Activated T-helper 2 cell treated with anti-CD3 and anti-CD28 coated beads, Interferon-gamma antibody, Interleukin-2, Interleukin-4, amounts not matched to agents 10 μg/mL and 5 μg/mL and 100 μg/mL, durations not matched to agents 14 hours and 24 hours and 36 hours (primary cell): ENCODE data around the gene SRRT. TPM values are rescaled to one million over a fixed set of nuclear protein-coding genes. Genes with fewer than 3 reads are reported as not detected.
"Not testable (repeated sequence)": the region's sequence is repeated elsewhere in the genome, so short reads cannot be mapped to it uniquely, and the experiment has no call there.

ENCODE experiments used
- DNase-seq: peaks from one replicate; pipeline ENCODE4 v3.0.0; 2021; ENCODE audit warnings: low spot score
- H3K27ac Mint-ChIP-seq: one replicate; pipeline ENCODE4 v1.8.0; 2021; ENCODE audit warnings: mixed read lengths
- H3K27me3 Mint-ChIP-seq: one replicate; pipeline ENCODE4 v1.8.0; 2021; ENCODE audit warnings: low read depth, mixed read lengths
- H3K36me3 Mint-ChIP-seq: one replicate; pipeline ENCODE4 v1.8.0; 2021; ENCODE audit warnings: low read depth, mixed read lengths
- H3K4me1 Mint-ChIP-seq: one replicate; pipeline ENCODE4 v1.8.0; 2021; ENCODE audit warnings: low read depth, mixed read lengths
- H3K4me3 Mint-ChIP-seq: one replicate; pipeline ENCODE4 v1.8.0; 2021; ENCODE audit warnings: low read depth, mild to moderate bottlenecking, moderate library complexity, mixed read lengths
- H3K9me3 Mint-ChIP-seq: one replicate; pipeline ENCODE4 v1.8.0; 2021; ENCODE audit warnings: mixed read lengths
- intact Hi-C: fragments of 100-400 bp; cut with micrococcal nuclease; formaldehyde crosslinking; loops from one replicate; pipeline ENCODE4 v1.15.1; 2023
- total RNA-seq: library from RNA; stranded (reverse); gene quantifications from 2 replicates; pipeline ENCODE4 v1.2.3, GENCODE V29; 2022

SRRT gene
- total RNA-seq, 1 donor from 2014 or later = 290 TPM

DNA sequence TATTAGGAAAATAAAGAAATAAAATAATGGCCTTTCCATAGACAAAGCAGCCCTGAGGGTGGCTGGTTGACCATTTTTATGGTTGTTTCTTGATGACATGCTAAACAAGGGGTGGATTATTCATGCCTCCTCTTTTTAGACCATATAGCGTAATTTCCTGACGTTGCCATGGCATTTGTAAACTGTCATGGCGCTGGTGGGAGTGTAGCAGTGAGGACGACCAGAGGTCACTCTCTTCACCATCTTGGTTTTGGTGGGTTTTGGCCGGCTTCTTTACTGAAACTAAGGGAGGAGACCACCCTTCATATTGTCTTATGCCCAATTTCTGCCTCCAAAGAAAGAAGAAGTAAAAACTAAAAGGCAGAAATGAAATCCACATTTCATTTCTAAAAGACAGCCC is 44.4 kb downstream of the SRRT start:
- H3K9me3 Mint-ChIP-seq, H3K27me3 Mint-ChIP-seq, intact Hi-C loops: not testable (repeated sequence)

DNA sequence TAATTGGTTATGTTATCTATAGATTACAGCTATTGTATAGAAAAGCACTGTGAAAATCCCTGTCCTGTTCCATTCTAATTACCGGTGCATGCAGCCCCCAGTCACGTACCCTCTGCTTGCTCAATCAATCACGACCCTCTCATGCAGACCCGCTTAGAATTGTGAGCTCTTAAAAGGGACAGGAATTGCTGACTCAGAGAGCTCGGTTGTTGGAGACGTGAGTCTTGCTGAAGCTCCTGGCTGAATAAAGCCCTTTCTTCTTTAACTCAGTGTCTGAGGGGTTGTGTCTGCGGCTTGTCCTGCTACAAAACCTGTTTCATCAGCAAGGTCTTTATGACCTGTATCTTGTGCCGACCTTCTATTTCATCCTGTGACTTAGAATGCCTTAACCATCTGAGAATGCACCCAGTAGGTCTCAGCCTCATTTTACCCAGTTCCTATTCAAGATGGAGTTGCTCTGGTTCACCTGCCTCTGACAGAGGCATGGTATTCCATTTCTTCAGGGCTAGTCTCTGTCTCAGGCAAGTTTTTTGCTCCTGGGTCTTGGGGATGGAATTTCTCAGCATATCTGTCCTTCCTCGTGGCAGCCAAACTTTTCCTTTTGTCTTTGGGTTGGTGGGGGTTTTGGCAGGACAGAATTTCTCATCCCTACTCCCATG is 45.0 kb downstream of the SRRT start:
- DNase-seq, H3K27me3 Mint-ChIP-seq, H3K36me3 Mint-ChIP-seq, intact Hi-C loops, H3K4me1 Mint-ChIP-seq, H3K27ac Mint-ChIP-seq, H3K4me3 Mint-ChIP-seq, H3K9me3 Mint-ChIP-seq: not testable (repeated sequence)

More for the DNA sequence above, 44.4 kb downstream of the SRRT start:
- not testable (repeated sequence) for H3K27ac Mint-ChIP-seq, H3K36me3 Mint-ChIP-seq, DNase-seq, H3K4me1 Mint-ChIP-seq, H3K4me3 Mint-ChIP-seq

DNA sequence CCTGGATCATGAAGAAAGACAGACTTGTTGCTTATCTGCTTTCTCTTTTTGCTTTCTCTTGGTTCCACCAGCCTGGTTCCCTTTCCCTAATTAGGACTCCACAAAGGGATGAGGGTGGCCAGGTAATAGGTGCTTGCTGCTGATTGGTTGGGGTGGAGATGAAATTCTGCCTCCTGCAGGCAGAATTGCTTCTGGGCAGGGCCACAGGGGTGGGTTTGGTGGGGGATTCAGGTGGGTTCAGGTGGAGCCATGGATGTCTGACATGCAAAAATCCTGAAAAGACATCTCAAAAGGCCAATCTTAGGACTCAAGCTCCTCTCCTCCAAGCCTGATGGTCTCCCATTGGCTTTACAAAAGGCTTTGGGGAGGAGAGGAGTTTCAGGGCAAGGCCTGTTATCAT is 46.1 kb downstream of the SRRT start:
- H3K36me3 Mint-ChIP-seq = no peaks in the 10 kb centered on the region
- H3K4me3 Mint-ChIP-seq = no peak overlapping the region
- DNase-seq = no peak
- H3K4me1 Mint-ChIP-seq = no peaks in the 10 kb centered on the region
- no peaks in the 10 kb centered on the region for H3K9me3 Mint-ChIP-seq
- no peak overlapping the region for H3K27ac Mint-ChIP-seq
- H3K27me3 Mint-ChIP-seq = peaks cover 5% of the 10 kb centered on the region
- intact Hi-C loops = no loop called here

DNA sequence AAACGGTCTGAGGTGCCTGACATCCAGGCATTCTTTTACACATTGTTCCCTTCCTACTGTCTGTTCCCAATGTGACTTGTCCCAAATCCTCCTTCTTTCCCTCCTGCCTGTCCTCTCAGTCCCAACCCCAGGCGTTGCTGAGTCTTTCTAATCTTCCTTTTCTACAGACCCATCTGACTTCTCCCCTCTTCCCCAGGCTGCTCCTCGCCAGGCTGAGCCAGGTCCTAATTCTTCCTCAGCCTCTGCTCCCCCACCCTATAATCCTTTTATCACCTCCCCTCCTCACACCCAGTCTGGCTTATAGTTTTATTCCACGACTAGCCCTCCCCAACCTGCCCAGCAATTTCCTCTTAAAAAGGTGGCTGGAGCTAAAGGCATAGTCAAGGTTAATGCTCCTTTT is 48.7 kb downstream of the SRRT start:
- intact Hi-C loops, H3K4me1 Mint-ChIP-seq, DNase-seq, H3K36me3 Mint-ChIP-seq, H3K9me3 Mint-ChIP-seq, H3K4me3 Mint-ChIP-seq, H3K27ac Mint-ChIP-seq, H3K27me3 Mint-ChIP-seq: not testable (repeated sequence)

DNA sequence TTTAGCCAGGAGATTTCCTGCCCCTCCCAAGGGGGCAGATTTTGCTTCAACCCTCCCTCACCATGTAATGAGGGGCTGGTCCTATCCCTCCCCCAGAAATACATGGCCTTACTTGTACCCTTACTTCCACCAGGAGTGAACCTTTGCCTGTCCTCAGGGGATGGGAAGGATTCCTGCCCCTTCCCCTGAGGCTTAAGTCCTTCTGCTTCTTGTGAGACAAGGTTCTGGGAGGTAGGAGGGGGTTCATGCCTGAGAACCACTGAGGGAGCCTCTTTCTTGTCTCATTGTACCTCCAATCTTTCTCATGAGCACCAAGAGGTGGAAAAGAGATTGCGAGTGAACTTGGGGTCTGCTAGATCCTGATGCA is 54.9 kb downstream of the SRRT start:
- Mint-ChIP-seq H3K9me3 (no peaks in the 10 kb centered on the region), H3K36me3 (no peaks in the 10 kb centered on the region), H3K4me1 (no peaks in the 10 kb centered on the region), H3K27ac (no peak overlapping the region), H3K4me3 (no peak overlapping the region), H3K27me3 (peaks cover 2% of the 10 kb centered on the region)
- intact Hi-C loops = no loop called here
- DNase-seq = no peak

DNA sequence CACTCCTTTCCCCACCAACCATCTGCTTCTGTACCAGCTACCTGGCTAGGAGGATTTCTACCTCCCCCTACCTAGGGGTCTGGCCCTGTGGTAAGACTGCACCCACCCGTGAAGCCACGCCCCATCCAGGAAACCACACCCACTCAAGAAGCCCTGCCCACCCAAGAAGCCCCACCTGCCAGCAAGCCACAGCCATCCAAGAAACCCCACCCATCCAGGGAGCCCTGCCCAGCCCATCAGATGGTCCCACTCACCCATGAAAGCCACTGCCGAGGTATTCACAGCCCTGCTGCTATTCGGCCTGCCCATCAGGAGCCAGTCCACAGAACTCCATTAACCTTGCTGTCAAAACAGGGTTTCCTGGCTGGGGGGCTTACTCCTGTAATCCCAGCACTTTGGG is 58.8 kb downstream of the SRRT start:
- H3K27ac Mint-ChIP-seq = no peak overlapping the region
- peaks cover 2% of the 10 kb centered on the region for H3K27me3 Mint-ChIP-seq
- DNase-seq = no peak
- no peaks in the 10 kb centered on the region for H3K4me1 Mint-ChIP-seq
- no peak overlapping the region for H3K4me3 Mint-ChIP-seq
- no peaks in the 10 kb centered on the region for H3K36me3 Mint-ChIP-seq
- H3K9me3 Mint-ChIP-seq = no peaks in the 10 kb centered on the region
- intact Hi-C loops = no loop called here

DNA sequence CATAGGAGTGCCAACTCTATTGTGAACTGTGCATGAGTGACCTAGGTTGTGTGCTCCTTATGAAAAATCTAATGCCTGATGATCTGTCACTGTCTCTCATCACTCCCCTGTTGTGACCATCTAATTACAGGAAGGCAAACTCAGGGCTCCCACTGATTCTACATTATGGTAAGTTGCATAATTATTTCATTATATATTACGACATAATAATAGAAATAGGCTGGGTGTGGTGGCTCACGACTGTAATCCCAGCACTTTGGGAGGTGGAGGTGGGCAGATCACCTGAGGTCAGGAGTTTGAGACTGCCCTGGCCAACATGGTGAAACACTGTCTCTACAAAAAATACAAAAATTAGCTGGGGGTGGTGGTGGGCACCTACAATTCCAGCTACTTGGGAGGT is 60.5 kb downstream of the SRRT start:
- H3K27me3 Mint-ChIP-seq, H3K36me3 Mint-ChIP-seq, H3K4me3 Mint-ChIP-seq, intact Hi-C loops, H3K27ac Mint-ChIP-seq, DNase-seq, H3K4me1 Mint-ChIP-seq, H3K9me3 Mint-ChIP-seq: not testable (repeated sequence)

DNA sequence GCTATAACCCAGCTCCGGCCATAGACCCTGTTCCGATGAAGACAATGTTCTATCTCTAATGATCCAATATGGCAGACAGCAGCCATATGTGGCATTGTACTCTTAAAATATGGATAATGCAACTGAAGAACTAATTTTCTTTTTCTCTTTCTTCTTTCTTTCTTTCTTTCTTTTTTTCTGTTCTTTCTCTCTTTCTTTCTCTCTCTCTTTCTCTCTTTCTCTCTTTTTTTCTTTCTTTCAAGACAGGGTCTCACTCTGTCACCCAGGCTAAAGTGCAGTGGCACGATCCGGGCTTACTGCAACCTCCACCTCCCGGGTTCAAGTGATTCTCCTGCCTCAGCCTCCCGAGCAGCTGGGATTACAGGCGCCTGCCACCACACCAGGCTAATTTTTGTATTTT is 61.3 kb downstream of the SRRT start:
- H3K9me3 Mint-ChIP-seq, H3K4me1 Mint-ChIP-seq, H3K4me3 Mint-ChIP-seq, intact Hi-C loops, H3K36me3 Mint-ChIP-seq, DNase-seq, H3K27me3 Mint-ChIP-seq, H3K27ac Mint-ChIP-seq: not testable (repeated sequence)

Other genes starting within 250 kb of the SRRT start
- 16.7 and 19.7 TPM in 2 replicates for gene TFR2, start 233.6 kb upstream of the SRRT start, total RNA-seq
- gene ACTL6B, start 218.7 kb upstream of the SRRT start, total RNA-seq = not detected in 2 replicates
- 221 and 224 TPM in 2 replicates for gene GNB2, start 201.4 kb upstream of the SRRT start, total RNA-seq
- 51.0 and 53.9 TPM in 2 replicates for gene GIGYF1, start 180.9 kb upstream of the SRRT start, total RNA-seq
- 67.6 and 68.7 TPM in 2 replicates for gene POP7, start 169.0 kb upstream of the SRRT start, total RNA-seq
- 0.14 TPM in 1 of 2 replicates, not detected in the other for gene EPO, start 154.6 kb upstream of the SRRT start, total RNA-seq
- gene ZAN, start 141.5 kb upstream of the SRRT start, total RNA-seq = not detected in 2 replicates
- 2.1 and 2.4 TPM in 2 replicates for gene EPHB4, start 47.6 kb upstream of the SRRT start, total RNA-seq
- gene SLC12A9, start 22.4 kb upstream of the SRRT start, total RNA-seq = 27.3 and 31.6 TPM in 2 replicates
- 38.5 and 38.7 TPM in 2 replicates for gene TRIP6, start 7.7 kb upstream of the SRRT start, total RNA-seq
- gene UFSP1, start 14.6 kb downstream of the SRRT start, total RNA-seq = 3.8 and 5.0 TPM in 2 replicates
- 0.09 and 0.21 TPM in 2 replicates for gene ACHE, start 20.8 kb downstream of the SRRT start, total RNA-seq
- 0.11 TPM in 1 of 2 replicates, not detected in the other for gene MUC3A, start 74.4 kb downstream of the SRRT start, total RNA-seq
- 0.85 and 1.4 TPM in 2 replicates for gene MUC12, start 94.5 kb downstream of the SRRT start, total RNA-seq
- not detected in 2 replicates for gene MUC17, start 145.0 kb downstream of the SRRT start, total RNA-seq
- 42.6 and 43.8 TPM in 2 replicates for gene TRIM56, start 210.4 kb downstream of the SRRT start, total RNA-seq